ENCODE data around the gene RABGEF1.
"Not testable (repeated sequence)": the region's sequence is repeated elsewhere in the genome, so short reads cannot be mapped to it uniquely, and the experiment has no call there.

Gene RABGEF1

GRCh38 chr7:66767486-66767885 is 27.0 kb downstream of the RABGEF1 start:
- DNase-seq, result not testable (repeated sequence)

DNA sequence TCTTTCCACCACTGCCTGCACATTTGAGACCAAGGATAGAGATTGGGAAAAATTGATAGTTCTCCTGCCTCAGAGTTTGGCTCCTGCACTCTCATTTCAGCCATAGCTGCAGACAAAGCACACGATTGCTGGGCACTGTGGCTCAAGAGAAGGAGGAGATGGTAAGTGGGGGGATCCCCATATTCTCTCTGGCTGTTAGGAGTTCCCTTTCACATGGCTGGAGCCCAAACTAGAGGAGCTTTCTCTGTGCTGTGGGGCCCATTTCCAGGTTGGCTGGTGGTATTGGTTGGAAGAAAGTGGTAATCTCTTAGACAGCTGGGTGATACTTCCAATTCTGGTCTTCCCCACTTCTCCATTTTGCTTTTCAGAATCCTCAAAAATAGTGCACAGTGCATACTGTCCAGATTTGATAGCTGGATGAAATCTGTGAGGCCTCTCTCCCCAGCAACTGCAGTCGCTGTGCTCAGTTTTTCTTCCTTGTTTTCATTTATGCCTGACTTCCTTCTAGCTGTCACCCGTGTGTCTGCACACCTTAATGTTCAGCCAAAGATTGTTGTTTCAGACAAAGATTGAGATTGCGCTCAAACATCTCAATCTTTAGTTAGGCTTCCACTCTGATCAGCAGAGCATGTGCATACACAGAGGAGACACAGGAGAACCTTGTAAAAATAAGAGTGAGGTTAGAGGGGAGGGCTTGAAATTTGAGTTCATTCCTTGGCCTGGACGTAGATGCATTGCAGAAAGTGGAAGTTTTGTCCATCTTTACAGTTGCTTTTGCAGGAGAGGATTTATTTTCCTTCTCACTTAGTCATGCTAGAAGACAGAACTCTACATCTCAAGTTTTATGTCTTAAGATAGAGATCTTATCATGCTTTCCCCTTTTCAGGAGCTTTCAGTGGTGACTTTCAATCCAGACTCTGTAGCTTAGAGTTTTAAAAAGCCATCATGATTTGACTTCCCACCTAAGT is 28.6 kb downstream of the RABGEF1 start:
- DNase-seq, result no peak

- DNase-seq, result no peak
Measured at GRCh38 chr7:66769833-66770512, 29.4 kb downstream of the RABGEF1 start.

GRCh38 chr7:66771795-66772194 is 31.3 kb downstream of the RABGEF1 start:
- DNase-seq, result no peak

DNA sequence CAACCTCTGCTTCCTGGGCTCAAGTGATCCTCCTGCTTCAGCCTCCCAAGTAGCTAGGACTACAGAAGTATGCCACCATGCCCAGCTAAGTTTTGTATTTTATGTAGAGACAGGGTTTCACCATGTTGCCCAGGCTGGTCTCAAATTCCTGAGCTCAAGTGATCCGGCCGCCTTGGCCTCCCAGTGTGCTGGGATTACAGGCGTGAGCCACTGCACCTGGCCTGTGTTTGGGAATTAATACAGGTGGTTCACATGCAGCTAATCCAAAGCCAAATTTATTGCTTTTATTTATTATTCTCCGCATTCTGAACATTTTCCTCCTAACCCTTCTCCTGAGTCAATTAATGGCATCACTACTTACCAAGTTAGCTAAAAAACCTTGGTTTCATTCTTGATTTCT is 33.2 kb downstream of the RABGEF1 start:
- not testable (repeated sequence) for DNase-seq

DNA sequence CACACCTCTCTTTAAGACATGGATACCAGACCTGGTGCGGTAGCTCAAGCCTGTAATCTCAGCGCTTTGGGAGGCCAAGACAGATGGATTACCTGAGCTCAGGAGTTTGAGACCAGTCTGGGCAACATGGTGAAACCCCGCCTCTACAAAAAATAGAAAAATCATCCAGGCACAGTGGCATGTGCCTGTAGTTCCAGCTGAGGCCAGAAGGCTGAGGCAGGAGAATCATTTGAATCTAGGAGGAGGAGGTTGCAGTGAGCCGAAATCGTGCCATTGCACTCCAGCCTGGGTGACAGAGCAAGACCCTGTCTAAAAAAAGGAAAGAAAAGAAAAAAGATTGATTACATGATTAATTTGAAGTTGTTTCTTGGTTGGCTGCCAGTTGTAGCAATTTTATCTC is 35.9 kb downstream of the RABGEF1 start:
- not testable (repeated sequence) for DNase-seq

DNA sequence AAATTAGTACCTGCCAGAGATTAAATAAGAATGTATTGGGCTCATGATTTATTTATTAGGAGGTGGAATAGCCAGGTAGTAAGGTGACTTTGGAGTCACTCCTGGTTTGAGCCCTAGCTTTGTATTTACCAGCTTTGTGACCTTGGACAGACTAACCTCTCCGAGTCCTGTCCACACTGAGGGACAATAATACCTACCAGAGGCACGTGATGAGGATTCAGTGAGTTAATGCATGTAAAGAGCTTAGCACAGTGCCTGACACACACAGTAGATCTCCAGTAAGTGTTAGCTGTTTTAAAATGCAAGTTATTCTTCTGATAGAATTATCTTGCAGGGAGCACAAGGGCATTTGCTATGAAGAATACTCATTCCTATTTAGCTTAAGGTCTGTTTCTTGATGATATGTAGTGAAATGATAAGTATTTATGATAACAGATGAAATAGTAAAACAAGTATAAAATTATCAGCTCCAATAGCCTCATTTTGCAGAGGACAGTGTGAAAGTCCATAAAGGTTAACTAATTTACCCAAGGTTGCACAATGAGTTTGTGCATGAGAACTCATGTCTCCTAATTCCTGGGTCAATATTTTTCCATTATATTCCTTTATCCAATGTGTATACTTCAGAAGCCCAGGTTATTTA is 36.4 kb downstream of the RABGEF1 start:
- DNase-seq, result no peak

GRCh38 chr7:66778201-66778600 is 37.7 kb downstream of the RABGEF1 start:
- no peak for DNase-seq

GRCh38 chr7:66779669-66780409 is 39.3 kb downstream of the RABGEF1 start:
- DNase-seq, result peak; percentile 62

GRCh38 chr7:66781408-66782090 is 41.0 kb downstream of the RABGEF1 start:
- DNase-seq, result no peak

- not testable (repeated sequence) for DNase-seq
Measured at GRCh38 chr7:66782875-66783274, 42.3 kb downstream of the RABGEF1 start.

DNA sequence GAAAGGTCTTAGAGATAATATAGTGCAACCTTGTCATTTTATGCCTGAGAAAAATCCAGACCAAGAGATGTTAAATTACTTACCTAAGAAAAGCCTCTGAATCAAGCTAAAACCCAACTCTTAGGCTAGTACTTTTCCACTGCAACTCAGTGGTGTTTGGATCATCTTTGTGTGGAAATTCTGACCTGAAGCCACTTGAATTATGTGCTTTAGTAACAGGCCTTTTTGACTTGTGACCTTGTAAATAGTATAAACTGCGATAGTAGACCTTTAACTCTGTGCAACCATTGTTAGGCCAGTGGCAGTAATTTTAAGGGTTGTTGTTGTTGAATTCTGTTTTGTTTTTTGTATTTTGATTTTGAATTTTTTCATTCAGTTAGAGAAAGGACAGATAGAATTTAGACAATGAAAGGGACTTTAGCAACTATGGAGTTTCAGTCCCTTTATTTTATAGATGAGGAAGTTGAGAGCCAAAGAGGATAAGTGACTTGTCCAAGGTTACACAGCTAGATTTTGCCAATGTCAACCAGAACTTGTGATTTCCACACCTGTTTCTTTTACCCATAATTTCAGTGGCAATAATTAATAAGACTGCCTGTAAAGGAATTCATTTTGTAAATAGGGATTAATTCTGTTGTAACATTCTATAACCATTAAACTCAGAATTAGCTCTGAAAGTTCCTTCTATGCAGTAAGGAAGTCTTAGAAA is 43.5 kb downstream of the RABGEF1 start:
- DNase-seq, result not testable (repeated sequence)

GRCh38 chr7:66790196-66790595 is 49.7 kb downstream of the RABGEF1 start:
- no peak for DNase-seq

- no peak for DNase-seq
Measured at GRCh38 chr7:66790725-66791124, 50.2 kb downstream of the RABGEF1 start.

DNA sequence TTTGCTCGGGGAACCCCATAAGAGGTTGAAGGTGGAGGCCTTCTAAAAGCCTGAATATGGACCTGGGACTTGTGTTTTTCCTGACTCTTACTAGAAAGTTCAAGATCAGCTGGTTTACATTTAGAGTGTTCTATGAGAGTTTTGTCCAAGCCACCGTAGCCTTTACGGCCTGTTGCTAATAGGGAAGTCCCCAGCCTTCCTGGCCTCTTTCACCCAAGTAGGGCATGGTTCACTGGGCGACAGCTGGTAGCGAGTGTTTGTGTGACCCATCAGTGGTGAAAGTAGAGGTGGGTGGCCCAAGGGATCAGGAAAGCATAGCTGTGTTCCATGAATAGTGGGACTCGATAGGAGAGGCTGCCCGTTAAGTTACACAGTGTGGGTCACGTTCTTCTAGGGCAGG is 60.1 kb downstream of the RABGEF1 start:
- no peak for DNase-seq

DNA sequence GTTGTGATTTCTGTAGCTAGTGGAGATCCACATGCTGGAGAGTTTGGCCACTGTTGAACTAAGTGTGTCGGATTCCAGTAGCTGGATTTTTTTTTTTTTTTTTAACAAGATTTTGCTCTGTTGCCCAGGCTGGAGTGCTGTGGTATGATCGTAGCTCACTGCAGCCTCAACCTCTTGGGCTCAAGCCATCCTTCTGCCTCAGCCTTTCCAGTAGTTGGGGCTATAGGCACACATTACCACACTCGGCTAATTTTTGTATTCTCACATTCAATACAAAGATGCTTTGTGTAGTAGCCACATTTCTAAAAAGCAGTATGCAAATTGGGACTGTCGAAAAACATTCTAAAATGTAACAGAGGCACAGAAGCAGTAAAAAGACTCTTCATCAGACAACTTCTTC is 63.5 kb downstream of the RABGEF1 start:
- no peak for DNase-seq

DNA sequence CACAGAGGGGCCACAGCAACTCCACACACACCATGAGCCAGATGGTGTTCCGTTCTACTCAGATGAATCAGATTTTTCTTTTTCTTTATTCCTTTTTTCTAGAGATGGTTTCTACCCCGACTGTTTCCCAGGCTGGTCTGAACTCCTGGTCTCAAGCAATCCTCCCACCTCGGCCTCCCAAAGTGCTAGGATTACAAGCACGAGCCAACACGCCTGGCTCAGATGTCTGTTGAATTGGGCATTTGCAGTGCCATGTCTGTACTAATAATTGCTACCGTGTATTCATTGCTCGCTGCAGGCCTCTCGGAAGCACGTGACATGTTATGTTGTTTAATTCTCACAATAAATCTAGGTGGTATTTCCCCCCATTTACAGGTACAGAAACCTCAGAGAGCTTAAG is 67.2 kb downstream of the RABGEF1 start:
- no peak for DNase-seq

GRCh38 chr7:66810716-66811115 is 70.2 kb downstream of the RABGEF1 start:
- DNase-seq, result no peak

GRCh38 chr7:66815186-66815875 is 74.8 kb downstream of the RABGEF1 start:
- not testable (repeated sequence) for DNase-seq

DNA sequence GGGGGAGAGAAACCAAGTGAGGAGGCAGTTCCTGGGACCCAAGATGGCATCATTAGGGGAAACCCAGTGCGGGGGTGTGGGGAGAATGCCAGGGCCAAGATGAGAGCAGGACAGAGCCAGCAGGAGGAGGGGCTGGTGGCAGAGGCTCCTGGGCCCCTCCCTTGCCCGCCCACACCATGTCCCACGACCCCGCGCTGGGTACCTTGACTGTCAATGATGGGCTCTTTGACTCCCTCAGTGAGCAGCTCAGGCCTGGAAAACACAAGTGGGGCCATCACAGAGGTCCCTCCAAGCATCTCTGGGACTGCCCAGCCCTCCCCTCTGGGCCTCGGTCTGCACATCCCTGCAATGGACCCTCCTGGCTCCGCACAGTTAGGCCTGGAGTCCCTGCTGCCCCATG is 75.4 kb downstream of the RABGEF1 start:
- peak; percentile 2 for DNase-seq

DNA sequence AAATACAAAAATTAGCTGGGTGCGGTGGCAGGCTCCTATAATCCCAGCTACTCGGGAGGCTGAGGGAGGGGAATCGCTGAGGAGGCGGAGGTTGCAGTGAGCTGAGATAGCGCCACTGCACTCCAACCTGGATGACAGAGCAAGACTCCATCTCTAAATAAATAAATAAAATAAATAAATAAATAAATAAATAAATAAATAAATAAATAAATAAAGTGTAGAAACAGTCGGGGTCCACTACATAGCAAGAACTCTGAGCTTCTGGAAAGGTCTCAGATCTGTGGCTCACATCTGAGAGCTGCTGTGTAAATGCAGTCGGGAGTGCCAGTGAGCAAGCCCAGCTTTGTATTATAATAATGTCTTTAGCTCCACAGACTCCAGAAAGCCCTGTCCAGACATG is 76.1 kb downstream of the RABGEF1 start:
- DNase-seq, result not testable (repeated sequence)
